Endothelial cell of umbilical vein (primary cell): ENCODE data around the gene GPSM1. TPM values are rescaled to one million over a fixed set of nuclear protein-coding genes. Genes with fewer than 3 reads are reported as not detected.

ENCODE experiments used
- BruUV-seq: library from RNA; stranded (reverse); fragments of 400-500 nt; replicated peaks from 2 replicates; lab custom pipeline; 2021; lab: Mats Ljungman, UMichigan
- CTCF ChIA-PET: fragments of 300-600, 350-600 bp; sonication (Branson Sonifier 250); formaldehyde crosslinking; loops from one replicate; lab custom pipeline; 2021; ENCODE audit warnings: antibody characterized with exemption, inconsistent platforms; lab: Charles Lee
- POLR2A ChIA-PET: fragments of 300-600, 350-600 bp; sonication (Branson Sonifier 250); formaldehyde crosslinking; loops from one replicate; lab custom pipeline; 2021; ENCODE audit warnings: antibody characterized with exemption, inconsistent platforms; lab: Charles Lee
- DNase-seq: peaks from one replicate; pipeline ENCODE4 v3.0.0-alpha.2; 2011; ENCODE audit warnings: low read depth, low spot score
- FAIRE-seq: peaks from 2 replicates; lab custom pipeline; 2011; peaks lifted over from hg19 to GRCh38; lab: Jason Lieb, UNC
- H2AFZ ChIP-seq: 2 replicates; pipeline ENCODE4 v1.6.0; 2012; ENCODE audit warnings: low read depth, low read length, control low read depth, inconsistent platforms
- H3K27ac ChIP-seq: 2 replicates; pipeline ENCODE4 v1.5.1; 2011; ENCODE audit warnings: low read depth, mild to moderate bottlenecking, control low read depth, low read length, moderate library complexity; ENCODE audit not compliant: insufficient read depth
- H3K27me3 ChIP-seq, 2 experiments: 2 replicates each; pipeline versions ENCODE4 v1.6.0 to v1.6.1; 2011; ENCODE audit warnings: low read length in 2 of 2, mixed read lengths in 1 of 2; ENCODE audit not compliant: control insufficient read depth in 2 of 2, insufficient read depth in 2 of 2
- H3K36me3 ChIP-seq, 2 experiments: 2 replicates in 1 of 2; 3 replicates in 1 of 2; pipeline ENCODE4 v1.5.1; 2011; ENCODE audit warnings: low read length in 2 of 2, mild to moderate bottlenecking in 1 of 2, moderate library complexity in 1 of 2; ENCODE audit not compliant: control insufficient read depth in 2 of 2, insufficient read depth in 2 of 2; ENCODE audit errors: extremely low read depth in 1 of 2
- H3K4me1 ChIP-seq: 3 replicates; pipeline ENCODE4 v1.5.1; 2011; ENCODE audit warnings: mild to moderate bottlenecking, low read length; ENCODE audit not compliant: control insufficient read depth, insufficient read depth; ENCODE audit errors: extremely low read depth
- H3K4me2 ChIP-seq: 2 replicates; pipeline ENCODE4 v1.6.1; 2011; ENCODE audit warnings: low read length, control low read depth, mixed read lengths; ENCODE audit not compliant: insufficient read depth
- H3K4me3 ChIP-seq, 3 experiments: fragments of 200-600 bp in 1 of 3; sonication (generic), shearing (Covaris generic) in 1 of 3; replicated peaks in 1 of 3; 2 replicates each; pipeline ENCODE4 v1.5.1; 2011 to 2016; ENCODE audit warnings: control low read depth in 3 of 3, low read length in 3 of 3, mild to moderate bottlenecking in 2 of 3, inconsistent platforms in 1 of 3, low read depth in 1 of 3, moderate library complexity in 1 of 3; ENCODE audit not compliant: insufficient read depth in 1 of 3
- H3K79me2 ChIP-seq: 2 replicates; pipeline ENCODE4 v1.6.0; 2012; ENCODE audit warnings: low read length, inconsistent platforms; ENCODE audit not compliant: control insufficient read depth, insufficient read depth
- H3K9ac ChIP-seq: replicated peaks from 2 replicates; pipeline ENCODE3; 2011; ENCODE audit warnings: low read length, control low read depth; ENCODE audit not compliant: insufficient read depth; ENCODE audit errors: extremely low read depth
- H3K9me1 ChIP-seq: replicated peaks from 3 replicates; pipeline ENCODE4 v1.6.0; 2011; ENCODE audit warnings: mild to moderate bottlenecking, low read length; ENCODE audit not compliant: control insufficient read depth, insufficient read depth; ENCODE audit errors: extremely low read depth
- H3K9me3 ChIP-seq: replicated peaks from 2 replicates; pipeline ENCODE4 v1.5.1; 2012; ENCODE audit warnings: low read length, inconsistent platforms; ENCODE audit not compliant: control insufficient read depth, insufficient read depth
- H4K20me1 ChIP-seq: replicated peaks from 2 replicates; pipeline ENCODE3; 2011; ENCODE audit warnings: mild to moderate bottlenecking, low read length; ENCODE audit not compliant: control insufficient read depth, insufficient read depth; ENCODE audit errors: extremely low read depth
- JUN ChIP-seq: IDR thresholded peaks from 2 replicates; pipeline ENCODE4 v1.6.1; 2011; ENCODE audit warnings: borderline replicate concordance, low read depth; ENCODE audit not compliant: insufficient read length, insufficient read depth
- POLR2AphosphoS5 ChIP-seq: IDR thresholded peaks from 2 replicates; pipeline ENCODE4 v1.6.1; 2012; ENCODE audit warnings: low read depth, mild to moderate bottlenecking, control low read depth, low read length, moderate library complexity; ENCODE audit not compliant: insufficient read depth
- dilution Hi-C: fragments of 300-500 bp; cut with MboI; formaldehyde crosslinking; loops from one replicate; pipeline ENCODE4 v1.15.0; 2019; ENCODE audit warnings: low sequenced_read_pairs; ENCODE audit not compliant: extremely low pct_ligation_motif_present
- intact Hi-C: fragments of 100-400 bp; cut with micrococcal nuclease; formaldehyde crosslinking; loops from one replicate; pipeline ENCODE4 v1.10.0; 2022
- polyA plus RNA-seq, 4 experiments: library from polyadenylated mRNA; depleted of rRNA in 3 of 4; stranded (reverse) in 3 of 4; unstranded in 1 of 4; fragments of >200 nt; gene quantifications; 2 replicates each; pipeline versions ENCODE4 v1.2.1 to v1.2.3, GENCODE V29; 2011 to 2012; ENCODE audit warnings: missing spikeins in 1 of 4
- total RNA-seq: library from RNA; stranded (reverse); gene quantifications from 2 replicates; pipeline ENCODE4 v1.2.3, GENCODE V29; 2021
- TF ChIP-seq, protein P1 (sequence below), 2 donors: IDR thresholded peaks; 1 replicate in 1 of 2; 2 replicates in 1 of 2; pipeline ENCODE4 v1.5.1; 2011; ENCODE audit warnings: low read length in 2 of 2, mild to moderate bottlenecking in 2 of 2, moderate library complexity in 2 of 2, control low read depth in 1 of 2, inconsistent platforms in 1 of 2, low read depth in 1 of 2; ENCODE audit not compliant: insufficient read depth in 1 of 2; ENCODE audit errors: extremely low read depth in 1 of 2

Gene GPSM1
- total and polyA plus RNA-seq, 2 donors (not counting 3 experiments of a cell fraction or from before 2014, with no cell fraction given): 34.6 to 47.1 TPM

GRCh38 chr9:136345281-136346156, 18.2 kb downstream of the GPSM1 start:
- intact Hi-C loops: loop anchor here (1.0 kb wide), 1 partner anchor 286 kb away; no protein-coding TSS in a partner anchor
- peak; percentile 68 for FAIRE-seq

More at GRCh38 chr9:136345281-136346156, 18.2 kb downstream of the GPSM1 start:
- no peaks in the 10 kb centered on the region for H3K9me3 ChIP-seq
- TF ChIP-seq POLR2AphosphoS5 (peak; percentile 15), JUN (no peak)
- TF ChIP-seq, protein P1, sequence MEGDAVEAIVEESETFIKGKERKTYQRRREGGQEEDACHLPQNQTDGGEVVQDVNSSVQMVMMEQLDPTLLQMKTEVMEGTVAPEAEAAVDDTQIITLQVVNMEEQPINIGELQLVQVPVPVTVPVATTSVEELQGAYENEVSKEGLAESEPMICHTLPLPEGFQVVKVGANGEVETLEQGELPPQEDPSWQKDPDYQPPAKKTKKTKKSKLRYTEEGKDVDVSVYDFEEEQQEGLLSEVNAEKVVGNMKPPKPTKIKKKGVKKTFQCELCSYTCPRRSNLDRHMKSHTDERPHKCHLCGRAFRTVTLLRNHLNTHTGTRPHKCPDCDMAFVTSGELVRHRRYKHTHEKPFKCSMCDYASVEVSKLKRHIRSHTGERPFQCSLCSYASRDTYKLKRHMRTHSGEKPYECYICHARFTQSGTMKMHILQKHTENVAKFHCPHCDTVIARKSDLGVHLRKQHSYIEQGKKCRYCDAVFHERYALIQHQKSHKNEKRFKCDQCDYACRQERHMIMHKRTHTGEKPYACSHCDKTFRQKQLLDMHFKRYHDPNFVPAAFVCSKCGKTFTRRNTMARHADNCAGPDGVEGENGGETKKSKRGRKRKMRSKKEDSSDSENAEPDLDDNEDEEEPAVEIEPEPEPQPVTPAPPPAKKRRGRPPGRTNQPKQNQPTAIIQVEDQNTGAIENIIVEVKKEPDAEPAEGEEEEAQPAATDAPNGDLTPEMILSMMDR (IDR thresholded peaks at IDR 0.05; ENCODE audit: extremely low read depth in 1 of 2, insufficient read depth in 1 of 2, low read depth in 1 of 2, low read length in 2 of 2): peak; percentile 39 to 71
- H3K9ac ChIP-seq: no peak overlapping the region
- no peak overlapping the region for H3K4me3 ChIP-seq
- no peak overlapping the region for H3K27ac ChIP-seq
- H3K9me1 ChIP-seq: no peaks in the 10 kb centered on the region
- DNase-seq: peak; percentile 35
- POLR2A ChIA-PET: interaction anchor here (1.1 to 1.2 kb wide), 2 partner anchors 15 to 18 kb away, joined by 3 to 5 read pairs; partner anchors contain the start of gene DNLZ
- dilution Hi-C loops: no loop called here
- no peak overlapping the region for H3K4me2 ChIP-seq
- H3K36me3 ChIP-seq: peaks cover 0 to 2% of the 10 kb centered on the region in 2 experiments
- BruUV-seq: no TSS peak
- no peaks in the 10 kb centered on the region for H3K27me3 ChIP-seq
- peaks cover 10% of the 10 kb centered on the region for H3K4me1 ChIP-seq
- CTCF ChIA-PET: interaction anchor here (1.0 to 2.9 kb wide), 7 partner anchors 8 to 56 kb away, joined by 3 to 25 read pairs (median 5); partner anchors contain the start of gene DNLZ
- no peaks in the 10 kb centered on the region for H3K79me2 ChIP-seq
- H2AFZ ChIP-seq: no peak overlapping the region
- no peaks in the 10 kb centered on the region for H4K20me1 ChIP-seq
